GM12864 (cell line): ENCODE measurements around the gene SHB.
A peak's percentile ranks its signal among the peaks of the same experiment; 100 is the strongest.

Experiments used
- DNase-seq: peaks from one replicate; pipeline ENCODE4 v3.0.0-alpha.2; 2011; ENCODE audit warnings: low read depth
- H3K4me3 ChIP-seq: 2 replicates; pipeline ENCODE4 v1.5.1; 2011; ENCODE audit warnings: mild to moderate bottlenecking, low read depth, low read length, control low read depth
- CTCF ChIP-seq: IDR thresholded peaks from 2 replicates; pipeline ENCODE4 v1.5.1; 2011; ENCODE audit warnings: low read depth, mild to moderate bottlenecking, moderate library complexity, low read length, control low read depth, inconsistent platforms; ENCODE audit errors: missing control alignments

SHB gene

GRCh38 chr9:38068701-38069628 is at the start of gene SHB:
TSS of gene SHB (minus strand) at chr9:38069227. CDS start at chr9:38068645, 582 bp downstream.
- H3K4me3 ChIP-seq = peak within 1 kb of the TSS; percentile 83
- peak; percentile 25 for TF ChIP-seq CTCF
- DNase-seq = no peak

GRCh38 chr9:38117651-38118050 is 48.6 kb upstream of the SHB start:
- no peak for DNase-seq
- no peak for TF ChIP-seq CTCF
- no peak overlapping the region for H3K4me3 ChIP-seq

- no peak for DNase-seq
- TF ChIP-seq CTCF = no peak
Observed at GRCh38 chr9:38114905-38115304, 45.9 kb upstream of the SHB start.

GRCh38 chr9:38112456-38112855 is 43.4 kb upstream of the SHB start:
- DNase-seq = no peak
- H3K4me3 ChIP-seq = no peak overlapping the region
- TF ChIP-seq CTCF = no peak

More at GRCh38 chr9:38114905-38115304, 45.9 kb upstream of the SHB start:
- H3K4me3 ChIP-seq = no peak overlapping the region

GRCh38 chr9:38112049-38112448 is 43.0 kb upstream of the SHB start:
- no peak for TF ChIP-seq CTCF
- no peak for DNase-seq
- no peak overlapping the region for H3K4me3 ChIP-seq

- no peak for TF ChIP-seq CTCF
- no peak overlapping the region for H3K4me3 ChIP-seq
- DNase-seq = no peak
Observed at GRCh38 chr9:38110476-38110875, 41.4 kb upstream of the SHB start.

GRCh38 chr9:38109601-38110000 is 40.6 kb upstream of the SHB start:
- no peak for DNase-seq
- TF ChIP-seq CTCF = no peak
- H3K4me3 ChIP-seq = no peak overlapping the region
